Measurements from ENCODE around the gene C16orf74.

C16orf74 gene

DNA sequence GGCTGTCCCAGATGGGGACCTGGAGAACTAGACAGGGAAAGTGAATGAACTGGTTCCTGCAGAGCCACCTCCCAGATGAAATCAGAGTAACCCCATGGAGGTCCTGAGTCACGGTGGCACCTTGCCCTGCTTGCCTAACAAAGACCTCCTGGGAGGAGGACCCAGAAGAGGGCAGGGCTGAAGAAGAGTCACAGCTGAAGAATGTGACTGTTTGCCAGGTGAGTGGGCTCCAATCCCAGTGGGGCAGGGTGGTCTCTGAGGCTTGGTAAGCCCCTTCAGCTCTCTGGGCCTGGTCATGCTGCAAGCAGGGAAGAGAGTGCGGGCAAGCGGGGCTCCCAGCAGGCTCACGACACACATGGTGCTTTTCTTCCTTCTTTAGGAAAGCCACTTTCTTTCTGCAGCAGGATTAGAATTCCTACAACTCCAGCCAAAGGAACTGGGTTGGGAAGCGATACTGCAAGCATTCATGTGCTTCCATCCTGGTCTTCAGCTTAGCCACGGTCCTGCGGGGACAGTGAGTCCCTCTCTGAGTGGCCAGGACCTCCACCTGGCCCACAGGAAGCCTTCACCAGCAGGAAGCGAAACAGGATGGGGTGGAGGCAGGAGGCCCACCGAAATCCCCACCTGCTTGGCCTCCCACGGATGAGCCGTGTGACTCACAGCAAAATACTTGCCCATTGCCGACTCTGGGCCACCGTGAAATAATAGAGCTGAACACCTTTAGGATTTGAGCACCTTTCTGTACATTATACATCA is 4.3 kb downstream of the C16orf74 start:
- no peak for FAIRE-seq

DNA sequence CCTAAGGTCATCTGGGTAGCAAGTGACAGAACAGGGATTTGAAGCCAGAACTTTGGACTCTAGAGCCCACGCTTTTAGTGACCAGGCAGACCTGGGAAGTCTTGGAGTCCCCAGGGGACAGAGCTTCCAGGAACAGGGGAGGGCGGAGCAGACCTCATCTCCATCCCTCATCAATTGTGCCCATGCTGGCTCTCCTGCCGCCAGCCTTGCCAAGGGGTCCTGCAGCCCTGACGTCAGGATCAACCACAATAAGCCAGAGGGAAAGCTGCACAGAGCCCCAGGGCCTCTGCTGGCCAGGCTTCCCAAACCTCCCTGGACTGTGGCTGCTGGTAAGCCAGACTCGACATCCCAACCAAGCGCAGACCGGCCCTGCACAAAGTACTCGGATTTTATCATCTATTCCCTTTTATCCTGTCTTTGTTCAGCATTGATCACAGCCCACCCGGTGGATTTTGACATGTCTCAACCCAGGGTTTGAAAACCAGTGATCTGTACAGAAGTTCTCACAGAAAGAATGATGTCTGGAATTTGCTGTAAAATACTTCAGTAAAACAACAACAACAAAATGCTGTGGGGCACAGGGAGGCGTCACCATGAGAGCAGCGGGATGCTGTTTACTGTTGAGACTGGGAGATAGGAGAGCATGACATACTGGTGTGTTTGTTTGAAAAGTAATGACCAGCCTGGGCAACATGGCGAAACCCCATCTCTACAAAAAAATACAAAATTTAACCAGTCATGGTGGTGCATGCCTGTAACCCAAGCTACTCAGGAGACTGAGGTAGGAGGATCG is 11.8 kb downstream of the C16orf74 start:
- FAIRE-seq = no peak

DNA sequence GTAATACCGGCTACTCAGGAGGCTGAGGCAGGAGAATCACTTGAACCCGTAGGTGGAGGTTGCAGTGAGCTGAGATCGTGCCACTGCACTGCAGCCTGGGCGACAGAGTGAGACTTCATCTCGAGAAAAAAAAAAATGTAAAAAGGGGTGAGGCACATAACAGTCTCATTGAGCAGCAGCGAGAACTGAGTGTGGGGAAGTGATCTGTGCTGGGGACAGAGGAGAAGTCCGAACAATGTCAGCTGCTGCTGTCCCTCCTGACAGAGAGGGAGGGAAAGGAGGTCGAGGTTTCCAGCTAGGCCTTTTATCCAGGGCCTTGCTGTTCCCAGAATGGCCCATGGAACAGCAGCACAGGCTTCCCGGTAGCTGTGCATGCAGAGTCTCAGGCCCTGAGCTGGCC is 14.0 kb downstream of the C16orf74 start:
- FAIRE-seq = no peak

DNA sequence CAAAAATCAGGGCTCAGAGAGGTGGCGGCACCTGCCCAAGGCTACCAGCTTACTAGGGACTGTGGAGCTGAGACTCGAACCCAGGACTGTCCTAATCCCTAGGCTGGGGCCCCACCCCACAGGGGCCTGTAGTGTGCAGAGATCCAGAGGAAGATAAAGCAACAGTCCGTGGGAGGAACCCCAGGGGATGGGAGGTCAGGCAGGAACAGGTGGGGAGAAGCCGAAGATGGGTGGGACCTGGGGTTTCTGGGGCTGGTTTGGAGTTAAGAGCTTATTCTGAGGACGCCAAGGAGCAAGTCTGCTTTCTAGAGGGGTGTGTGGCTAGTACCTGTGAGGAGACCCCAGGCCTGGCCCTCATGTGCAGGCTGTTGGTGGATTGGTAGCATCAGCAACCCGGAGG is 14.9 kb downstream of the C16orf74 start:
- FAIRE-seq = no peak

DNA sequence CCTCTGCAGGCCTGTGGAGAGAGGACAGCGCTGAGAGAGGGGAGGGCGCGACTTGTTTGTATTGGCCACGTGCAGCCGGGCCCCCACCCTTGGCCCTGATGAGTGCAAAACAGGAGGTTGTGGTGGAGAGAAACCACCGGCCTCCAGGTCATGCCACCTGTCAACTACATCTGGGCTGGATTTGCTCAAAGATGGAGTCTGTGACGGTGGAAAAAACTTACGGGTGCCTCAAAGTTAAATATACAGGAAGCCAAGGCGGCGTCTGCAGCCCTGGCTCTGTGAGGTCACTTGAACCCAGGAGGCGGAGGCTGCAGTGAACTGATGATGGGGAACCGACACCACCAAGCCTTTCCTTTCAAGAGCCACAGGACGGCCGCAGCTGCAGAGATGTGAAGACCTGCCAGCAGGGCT is 15.7 kb downstream of the C16orf74 start:
- no peak for FAIRE-seq

DNA sequence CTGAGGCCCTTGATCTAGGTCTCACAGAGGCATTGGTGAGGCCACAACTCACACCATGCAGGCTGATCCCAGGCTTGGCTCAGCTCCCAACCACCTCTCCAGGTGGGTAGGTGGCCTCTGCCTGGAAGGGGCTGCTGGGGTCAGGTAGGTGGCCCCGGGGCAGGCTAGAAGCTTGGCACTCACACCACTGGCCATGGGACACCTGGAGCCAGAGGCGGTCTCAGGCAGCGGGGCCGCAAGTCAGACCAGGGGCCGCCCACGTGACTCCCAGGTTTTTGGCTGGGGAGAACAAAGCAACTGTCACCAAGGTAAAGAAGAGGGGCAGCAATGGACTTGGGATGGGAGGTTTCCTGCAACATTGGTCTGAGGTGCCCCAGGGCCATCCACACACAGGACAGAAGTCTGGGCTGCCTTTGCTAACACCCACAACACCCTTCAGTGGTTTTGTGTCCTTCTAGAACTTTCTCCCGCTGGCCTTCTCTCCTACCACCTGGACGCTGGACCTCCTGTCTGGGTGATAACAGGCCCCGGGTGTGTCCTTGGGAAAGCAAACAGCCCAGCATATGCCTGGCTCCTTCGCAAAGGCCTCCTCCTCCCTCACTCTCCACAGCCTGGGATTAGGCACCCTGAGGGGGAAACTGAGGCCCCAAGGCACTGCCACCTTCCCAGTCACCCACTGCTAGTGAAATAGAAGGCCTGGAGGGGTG is 16.4 kb downstream of the C16orf74 start:
- no peak for FAIRE-seq

DNA sequence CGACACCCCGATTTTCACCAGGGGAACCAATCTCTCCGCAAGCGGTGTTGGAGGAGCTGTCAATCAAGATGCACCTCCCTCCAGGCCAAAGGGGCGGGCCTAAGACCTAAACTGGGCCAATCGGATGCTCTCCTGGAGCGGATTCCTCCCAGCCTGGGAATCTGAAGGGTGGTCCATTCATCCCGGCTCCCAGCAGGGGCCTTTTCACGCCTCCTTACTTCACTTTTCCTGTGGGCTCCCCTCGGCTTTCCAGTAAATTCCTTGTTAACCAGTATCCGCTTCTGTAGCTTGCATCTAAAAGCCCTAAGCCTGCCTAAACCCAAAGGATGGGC is 17.1 kb downstream of the C16orf74 start:
- FAIRE-seq = no peak

DNA sequence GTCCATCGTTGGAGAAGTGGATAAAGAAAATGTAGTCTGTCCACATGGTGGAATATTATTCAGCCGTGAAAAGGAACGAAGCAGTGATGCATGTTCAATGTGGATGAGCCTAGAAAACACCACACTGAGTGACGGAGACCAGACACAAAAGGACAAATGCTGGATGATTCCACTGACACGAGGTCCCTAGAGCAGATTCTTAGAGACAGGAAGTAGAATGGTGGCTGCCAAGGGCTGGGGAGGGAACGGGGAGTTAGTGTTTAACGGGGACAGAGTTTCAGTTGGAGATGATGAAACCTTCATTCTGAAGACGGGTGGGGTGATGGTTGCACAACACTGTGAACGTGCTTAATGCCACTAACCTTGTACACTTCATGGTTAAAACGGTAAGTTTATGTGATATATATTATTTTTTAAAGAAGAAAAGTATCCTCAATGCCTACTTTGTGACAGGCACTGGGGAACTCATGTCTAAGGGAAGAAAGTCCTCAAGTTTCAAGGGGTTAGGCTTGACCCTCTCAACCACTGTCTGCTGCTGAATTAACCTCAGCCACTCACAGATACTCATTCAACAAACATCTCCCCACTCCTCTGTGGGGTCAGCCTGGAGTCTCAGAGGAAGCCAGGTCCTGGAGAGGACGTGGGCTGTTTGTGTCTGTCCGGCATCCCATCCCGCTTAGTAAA is 17.6 kb downstream of the C16orf74 start:
- no peak for FAIRE-seq

DNA sequence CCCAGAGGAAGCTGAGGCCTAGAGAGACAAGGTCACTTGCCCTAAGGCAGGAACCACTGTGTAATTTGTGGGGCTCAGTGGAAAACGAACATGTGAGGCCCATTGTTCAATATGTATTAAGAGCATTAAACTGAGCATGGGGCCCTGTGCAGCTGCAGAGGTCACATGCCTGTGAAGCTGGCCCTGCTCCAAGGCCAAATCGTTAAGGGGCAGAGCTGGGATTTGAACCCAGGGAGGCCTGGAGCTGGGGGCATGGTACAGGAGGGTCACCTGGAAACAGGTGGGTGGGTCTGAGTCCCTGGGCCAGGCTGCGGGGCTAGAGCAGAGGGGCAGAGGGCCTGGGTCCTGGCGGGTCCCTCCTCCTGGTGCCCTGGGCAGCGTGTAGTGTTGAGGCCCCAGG is 19.7 kb downstream of the C16orf74 start:
- no peak for FAIRE-seq

DNA sequence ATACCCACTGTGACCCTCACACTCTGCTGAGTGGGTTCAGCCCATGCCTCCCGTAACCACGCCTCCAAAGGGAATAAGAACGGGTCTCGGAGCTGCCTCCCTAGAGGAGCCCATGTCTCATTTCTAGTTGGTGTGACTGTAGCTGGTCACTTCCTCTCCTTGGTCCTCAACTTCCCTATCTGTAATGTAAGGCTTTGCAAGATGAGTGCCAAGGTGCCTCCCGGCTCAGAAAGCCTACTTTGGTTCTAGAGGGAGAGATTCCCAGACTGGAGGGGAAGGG is 20.8 kb downstream of the C16orf74 start:
- no peak for FAIRE-seq

DNA sequence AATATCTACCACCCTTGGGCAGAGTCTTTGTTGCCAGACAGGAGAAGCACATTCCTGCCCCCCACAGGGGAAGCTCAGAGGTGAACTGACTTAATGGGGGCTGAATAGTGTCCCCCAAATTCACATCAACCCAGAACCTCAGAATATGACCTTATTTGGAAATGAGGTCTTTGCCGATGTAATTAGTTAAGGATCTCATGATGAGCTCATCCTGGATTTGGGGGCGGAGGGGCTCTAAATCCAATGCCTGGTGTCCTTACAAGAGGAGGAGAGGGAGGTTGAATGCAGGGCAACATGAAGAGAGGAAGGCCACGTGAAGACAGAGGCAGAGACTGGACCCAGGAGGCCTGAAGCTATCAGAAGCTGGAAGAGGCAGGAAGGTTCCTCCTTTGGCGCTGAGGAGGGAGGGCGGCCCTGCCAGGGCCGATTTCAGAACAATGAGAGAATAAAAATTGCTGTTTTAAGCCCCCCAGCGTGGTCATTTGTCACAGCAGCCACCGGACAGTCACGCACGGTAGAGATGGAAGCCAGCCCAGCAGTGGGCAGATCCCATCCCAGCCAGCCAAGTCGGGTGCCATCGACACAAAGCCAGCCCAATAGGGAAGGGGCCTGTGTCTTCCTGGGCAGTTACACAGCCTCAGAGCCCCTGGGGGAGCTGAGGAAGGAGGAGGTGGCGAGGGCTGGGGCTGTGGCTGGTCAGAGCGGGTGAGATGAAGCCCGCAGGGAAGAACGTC is 21.3 kb downstream of the C16orf74 start:
- FAIRE-seq = no peak

DNA sequence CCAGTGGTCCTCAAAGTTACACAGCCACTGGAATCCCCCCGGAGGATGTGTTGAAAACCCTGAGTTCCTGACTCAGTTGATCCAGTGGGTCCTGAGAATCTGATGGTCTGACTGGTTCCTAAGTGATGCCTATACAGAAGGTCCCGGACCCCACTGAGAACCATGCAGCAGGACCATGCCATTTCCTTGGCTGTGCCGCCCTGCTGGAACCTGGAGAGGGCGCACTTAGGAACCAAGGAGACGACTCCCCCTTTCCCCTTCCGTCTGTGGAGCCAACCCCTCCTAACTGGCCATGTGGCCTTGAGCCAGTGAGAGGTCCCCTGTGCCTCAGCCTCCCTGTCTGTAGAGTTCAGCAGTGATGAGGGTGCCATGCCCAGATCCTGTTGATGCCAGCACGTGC is 22.0 kb downstream of the C16orf74 start:
- no peak for FAIRE-seq

DNA sequence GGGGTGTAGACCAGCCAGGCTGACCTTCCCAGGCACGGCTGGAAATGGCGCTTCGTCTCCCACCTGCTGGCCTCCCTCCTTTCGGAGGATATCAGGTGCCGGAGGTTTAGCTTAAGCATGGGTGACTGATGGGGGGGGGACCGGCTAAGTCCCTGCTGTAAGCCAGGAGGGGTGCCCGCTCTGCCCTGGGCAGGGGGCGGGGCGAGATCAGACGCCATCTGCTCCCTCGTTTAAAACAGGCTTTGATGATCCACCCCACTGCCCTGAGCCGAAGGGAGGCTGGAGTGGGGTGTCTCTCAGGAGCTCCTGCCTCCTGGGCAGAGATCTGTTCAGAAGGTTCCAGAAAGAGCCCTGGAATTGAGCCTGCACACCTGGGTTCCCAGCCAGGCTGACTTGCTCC is 26.0 kb downstream of the C16orf74 start:
- no peak for FAIRE-seq

DNA sequence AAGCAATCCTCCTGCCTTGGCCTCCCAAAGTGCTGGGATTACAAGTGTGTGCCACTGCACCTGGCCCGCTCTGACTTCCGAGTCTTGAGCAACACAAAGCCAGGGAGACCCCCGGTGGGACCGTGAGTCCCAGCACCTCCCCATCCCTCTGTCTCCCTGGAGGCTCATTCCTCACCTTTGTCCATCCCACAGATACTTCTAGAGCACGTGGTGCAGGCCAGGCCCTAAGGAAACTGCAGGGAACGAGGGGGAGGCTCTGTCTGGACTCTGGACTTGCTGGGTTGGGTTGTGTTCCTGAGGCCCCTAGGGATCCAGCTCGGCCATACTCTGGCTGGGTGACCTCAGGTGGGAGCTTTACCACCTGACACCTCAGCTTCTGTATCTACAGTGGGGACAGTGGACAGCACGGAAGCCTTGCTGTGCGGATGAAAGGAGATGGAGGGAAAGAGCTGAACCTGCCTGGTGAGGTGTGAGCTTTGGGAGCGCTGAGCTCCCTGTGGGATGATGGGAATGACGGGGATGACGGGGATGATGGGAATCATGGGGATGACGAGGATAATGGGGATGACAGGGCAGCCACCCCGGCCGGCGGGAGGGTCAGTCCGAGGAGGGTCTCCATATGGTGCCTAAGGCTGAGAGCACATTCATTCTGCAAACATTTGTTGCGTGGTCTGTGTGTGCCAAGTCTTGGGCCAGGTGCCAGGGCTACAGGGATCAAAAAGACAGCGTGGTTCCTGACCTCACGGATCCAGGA is 26.6 kb downstream of the C16orf74 start:
- no peak for FAIRE-seq

DNA sequence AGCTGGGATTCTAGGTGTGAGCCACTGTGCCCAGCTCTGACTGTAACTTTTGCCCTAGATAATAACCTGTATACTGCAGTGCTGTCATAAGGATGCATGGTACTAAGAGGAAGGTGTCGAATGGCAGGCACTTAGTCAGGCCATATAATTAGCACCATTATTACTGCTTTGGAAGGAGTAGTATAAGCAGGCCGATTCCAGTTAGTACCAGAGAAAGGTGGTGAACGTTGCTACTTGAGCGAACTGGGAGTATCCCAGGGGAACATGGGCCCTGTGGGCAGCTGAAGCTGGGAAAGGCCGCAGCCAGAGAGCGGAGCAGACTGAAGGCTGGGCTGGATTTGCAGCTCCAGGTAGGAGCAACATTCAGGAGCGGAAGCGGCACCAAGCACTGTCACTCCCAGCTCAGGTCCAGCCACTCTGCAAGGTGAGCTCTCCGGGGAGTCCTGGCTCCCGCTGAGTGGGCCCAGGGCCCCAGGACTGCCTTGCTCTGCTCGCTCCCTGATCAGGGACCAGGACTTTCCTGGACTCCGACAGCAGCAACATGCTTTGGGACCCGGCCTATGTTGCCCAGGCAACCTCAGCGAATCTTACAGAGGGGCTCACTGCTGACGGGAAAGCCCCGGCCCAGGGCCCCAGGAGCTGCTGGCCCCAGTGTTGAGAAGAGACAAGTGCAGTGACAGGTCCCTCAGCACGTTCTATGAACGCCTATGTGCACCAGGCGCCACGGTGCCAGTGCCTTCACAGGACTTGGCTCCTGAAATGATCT is 28.6 kb downstream of the C16orf74 start:
- FAIRE-seq = no peak

DNA sequence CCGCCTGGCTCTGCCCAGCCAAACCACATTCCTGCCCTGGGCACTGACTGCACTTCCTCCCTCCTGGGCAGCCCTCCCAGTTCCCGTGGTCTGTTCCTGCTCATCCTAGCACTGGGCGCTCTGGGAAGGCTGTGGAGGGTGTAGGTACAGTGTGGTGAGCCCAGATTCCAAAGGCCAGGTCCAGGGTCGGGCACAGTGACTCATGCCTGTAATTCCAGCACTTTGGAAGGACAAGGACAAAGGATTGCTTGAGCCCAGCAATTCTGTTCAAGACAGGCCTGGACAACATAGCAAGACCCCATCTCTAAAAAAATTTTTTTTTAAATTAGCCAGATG is 30.6 kb downstream of the C16orf74 start:
- no peak for FAIRE-seq

DNA sequence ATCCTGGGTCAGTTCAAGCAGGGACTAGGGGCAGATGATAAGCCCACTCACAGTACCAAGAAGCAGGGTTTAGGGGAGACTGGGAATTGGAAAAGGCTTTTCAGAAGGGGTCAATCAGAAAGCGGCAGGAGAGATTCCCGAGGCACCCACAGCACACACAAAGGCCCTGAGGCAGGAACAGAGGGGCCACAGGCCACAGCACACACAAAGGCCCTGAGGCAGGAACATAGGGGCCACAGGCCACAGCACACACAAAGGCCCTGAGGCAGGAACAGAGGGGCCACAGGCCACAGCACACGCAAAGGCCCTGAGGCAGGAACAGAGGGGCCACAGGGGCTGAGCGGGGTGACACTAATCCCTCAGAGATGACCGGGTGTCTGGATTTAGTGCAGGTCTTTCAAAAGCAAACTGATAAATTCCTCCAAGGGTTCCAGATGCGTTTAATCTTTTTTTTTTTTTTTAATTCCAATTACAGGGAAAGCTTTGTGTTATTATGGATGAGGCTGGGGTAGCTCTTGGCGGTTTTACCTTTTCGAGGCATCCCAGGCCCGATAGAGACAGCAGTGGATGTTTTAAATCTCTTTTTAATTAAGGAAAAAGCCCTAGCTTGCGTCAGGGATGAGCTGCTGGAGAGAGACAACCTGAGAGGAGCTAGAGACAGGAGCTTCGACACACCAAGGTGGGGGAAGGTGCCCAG is 31.1 kb downstream of the C16orf74 start:
- no peak for FAIRE-seq

DNA sequence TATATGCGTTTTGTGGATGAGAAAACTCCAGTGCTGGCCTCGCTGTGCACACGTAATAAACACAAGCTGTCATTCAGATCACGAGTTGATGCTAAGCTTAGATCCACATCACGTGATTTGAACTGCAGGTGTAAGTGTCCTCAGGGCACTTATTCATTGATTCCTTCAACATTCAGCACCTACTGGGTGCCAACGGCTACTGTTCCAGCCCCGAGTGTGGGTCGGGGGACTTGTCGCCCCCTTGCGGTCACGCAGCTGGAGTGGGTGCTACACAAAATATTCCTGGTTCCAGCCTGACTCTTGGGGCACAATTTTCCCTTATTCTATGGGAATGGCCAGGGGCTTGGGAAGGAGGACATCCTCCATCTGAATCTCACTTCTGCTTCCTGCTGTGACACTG is 32.2 kb downstream of the C16orf74 start:
- no peak for FAIRE-seq

DNA sequence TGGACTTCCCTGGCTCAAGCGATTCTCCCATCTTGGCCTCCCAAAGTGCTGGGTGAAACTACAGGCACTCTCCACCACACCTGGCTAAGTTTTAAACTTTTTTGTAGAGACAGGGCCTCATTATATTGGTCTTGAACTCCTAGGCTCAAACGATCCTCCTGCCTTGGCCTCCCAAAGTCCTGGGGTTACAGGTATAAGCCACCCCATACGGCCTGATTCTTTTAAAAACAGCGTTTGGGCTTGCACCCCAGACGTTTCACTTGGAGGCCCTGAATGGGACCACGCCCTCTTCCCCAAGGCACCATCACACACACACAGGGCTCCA is 32.8 kb downstream of the C16orf74 start:
- no peak for FAIRE-seq

DNA sequence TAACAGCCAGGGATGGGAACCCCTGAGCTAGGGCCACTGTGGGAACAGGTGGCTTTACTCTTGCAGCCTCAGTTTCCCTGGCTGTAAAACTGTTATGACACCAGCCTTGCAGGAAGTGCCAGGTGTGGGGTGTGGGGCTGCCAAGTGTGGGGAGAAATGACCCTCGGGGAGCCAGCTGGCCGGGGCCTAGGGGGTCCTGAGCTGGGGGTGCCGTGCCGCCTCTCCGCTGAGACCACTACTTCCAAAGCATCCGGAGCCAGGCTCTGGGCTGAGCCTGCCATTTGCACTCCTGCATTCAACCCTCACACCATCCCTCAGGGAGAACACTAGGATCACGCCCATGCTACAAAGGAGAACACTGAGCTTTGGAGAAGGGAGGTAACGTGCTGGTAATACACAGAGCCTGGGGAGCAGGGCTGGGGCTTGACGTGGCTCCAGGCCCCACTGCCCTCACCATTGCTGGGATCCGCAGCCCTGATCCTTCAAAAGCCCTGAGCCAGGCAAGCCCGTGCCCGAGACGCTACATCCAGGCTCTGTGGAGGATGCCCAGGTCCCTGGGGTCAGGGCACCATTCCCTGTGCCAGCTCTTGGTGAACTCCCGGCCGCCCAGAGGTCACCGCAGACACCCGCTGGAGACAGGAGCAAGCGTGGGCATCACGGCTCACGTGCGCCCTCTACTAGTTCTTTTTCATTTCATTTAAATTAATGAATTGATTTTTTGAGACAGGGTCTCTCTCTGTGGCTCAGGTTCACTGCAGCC is 33.3 kb downstream of the C16orf74 start:
- FAIRE-seq = no peak

All from islet of Langerhans (tissue), 1 donor.